CD14-positive monocyte (primary cell): ENCODE measurements around the gene DIAPH1. TPM values are rescaled to one million over a fixed set of nuclear protein-coding genes. Genes with fewer than 3 reads are reported as not detected.

Experiments
- DNase-seq, 3 donors: peaks; one replicate each; pipeline ENCODE4 v3.0.0-alpha.2; 2011 to 2022
- H2AFZ ChIP-seq: 2 replicates; pipeline ENCODE4 v1.6.0; 2012; ENCODE audit warnings: mild to moderate bottlenecking, low read depth, low read length, inconsistent platforms; ENCODE audit not compliant: insufficient read depth, poor library complexity, severe bottlenecking
- H3K27ac ChIP-seq, 2 donors: 1 replicate in 1 of 2; 2 replicates in 1 of 2; pipeline ENCODE4 v1.5.1; 2012 to 2013; ENCODE audit warnings: low read length in 2 of 2, control low read depth in 1 of 2, inconsistent platforms in 1 of 2, low read depth in 1 of 2, mild to moderate bottlenecking in 1 of 2
- H3K27me3 ChIP-seq, 2 donors: one replicate each; pipeline versions ENCODE4 v1.6.0 to v1.6.1; 2011 to 2013; ENCODE audit warnings: low read length in 2 of 2; ENCODE audit not compliant: control insufficient read depth in 2 of 2, insufficient read depth in 2 of 2
- H3K36me3 ChIP-seq, 2 donors: replicated peaks in 1 of 2; 1 replicate in 1 of 2; 2 replicates in 1 of 2; pipeline versions ENCODE4 v1.5.1 to v1.6.1; 2012 to 2013; ENCODE audit warnings: low read length in 2 of 2, control low read depth in 1 of 2, inconsistent platforms in 1 of 2, mild to moderate bottlenecking in 1 of 2; ENCODE audit not compliant: insufficient read depth in 2 of 2, control insufficient read depth in 1 of 2
- H3K4me1 ChIP-seq, 2 donors: 1 replicate in 1 of 2; 2 replicates in 1 of 2; pipeline versions ENCODE4 v1.5.1 to v1.6.1; 2012 to 2013; ENCODE audit warnings: low read length in 2 of 2, control low read depth in 1 of 2, inconsistent platforms in 1 of 2, mild to moderate bottlenecking in 1 of 2, moderate library complexity in 1 of 2; ENCODE audit not compliant: insufficient read depth in 2 of 2, control insufficient read depth in 1 of 2
- H3K4me2 ChIP-seq: replicated peaks from 2 replicates; pipeline ENCODE3; 2012; ENCODE audit warnings: low read length, moderate library complexity, mild to moderate bottlenecking; ENCODE audit not compliant: poor library complexity, severe bottlenecking; ENCODE audit errors: extremely low read depth
- H3K4me3 ChIP-seq, 3 experiments: fragments of 200-600 bp in 1 of 3; sonication (generic) in 1 of 3; replicated peaks in 1 of 3; 1 replicate in 2 of 3; 2 replicates in 1 of 3; pipeline ENCODE4 v1.5.1; 2011 to 2013; ENCODE audit warnings: low read length in 3 of 3, mild to moderate bottlenecking in 3 of 3, control low read depth in 2 of 3, low read depth in 2 of 3, inconsistent platforms in 1 of 3, moderate library complexity in 1 of 3
- H3K79me2 ChIP-seq: 2 replicates; pipeline ENCODE4 v1.6.0; 2012; ENCODE audit warnings: mild to moderate bottlenecking, control low read depth, inconsistent platforms, low read length, moderate library complexity; ENCODE audit not compliant: insufficient read depth
- H3K9ac ChIP-seq: 2 replicates; pipeline ENCODE4 v1.6.0; 2017; ENCODE audit warnings: low read length, mild to moderate bottlenecking; ENCODE audit not compliant: insufficient read depth, poor library complexity, severe bottlenecking
- H3K9me3 ChIP-seq, 2 donors: replicated peaks in 1 of 2; 1 replicate in 1 of 2; 2 replicates in 1 of 2; pipeline versions ENCODE4 v1.5.1 to v1.6.1; 2012 to 2013; ENCODE audit warnings: low read length in 2 of 2, control low read depth in 1 of 2; ENCODE audit not compliant: control insufficient read depth in 1 of 2, insufficient read depth in 1 of 2
- H4K20me1 ChIP-seq: 2 replicates; pipeline ENCODE4 v1.6.0; 2012; ENCODE audit warnings: mild to moderate bottlenecking, low read length, control low read depth, moderate library complexity; ENCODE audit not compliant: insufficient read depth
- H3K27ac Mint-ChIP-seq, 7 donors: one replicate each; pipeline ENCODE4 v1.8.0; 2020; ENCODE audit warnings: mild to moderate bottlenecking in 7 of 7, mixed read lengths in 7 of 7, moderate library complexity in 6 of 7, inconsistent platforms in 2 of 7
- H3K27me3 Mint-ChIP-seq, 3 donors: one replicate each; pipeline ENCODE4 v1.8.0; 2021 to 2022; ENCODE audit warnings: low read depth in 3 of 3, mild to moderate bottlenecking in 3 of 3, mixed read lengths in 3 of 3, moderate library complexity in 3 of 3, inconsistent platforms in 1 of 3
- H3K36me3 Mint-ChIP-seq, 2 donors: one replicate each; pipeline ENCODE4 v1.8.0; 2020; ENCODE audit warnings: mixed read lengths in 2 of 2, inconsistent platforms in 1 of 2, mild to moderate bottlenecking in 1 of 2
- H3K4me1 Mint-ChIP-seq: one replicate; pipeline ENCODE4 v1.8.0; 2020; ENCODE audit warnings: mild to moderate bottlenecking, mixed read lengths
- H3K4me3 Mint-ChIP-seq, 2 donors: one replicate each; pipeline ENCODE4 v1.8.0; 2020; ENCODE audit warnings: mild to moderate bottlenecking in 2 of 2, mixed read lengths in 2 of 2, moderate library complexity in 1 of 2
- H3K9me3 Mint-ChIP-seq, 7 donors: one replicate each; pipeline ENCODE4 v1.8.0; 2020 to 2022; ENCODE audit warnings: mixed read lengths in 7 of 7, mild to moderate bottlenecking in 6 of 7, moderate library complexity in 6 of 7, inconsistent platforms in 2 of 7
- WGBS: methylation state at CpG from one replicate; pipeline ENCODE4 v1.1.5; 2013; ENCODE audit warnings: missing lambda C conversion rate; ENCODE audit not compliant: insufficient coverage; 5-methylcytosine and 5-hydroxymethylcytosine counted together
- intact Hi-C, 2 donors: fragments of 100-400 bp; cut with micrococcal nuclease; formaldehyde crosslinking; loops; one replicate each; pipeline versions ENCODE4 v1.15.0 to v1.15.1; 2023
- polyA plus RNA-seq, 3 donors: library from polyadenylated mRNA; depleted of rRNA in 1 of 3; unstranded in 2 of 3; stranded (reverse) in 1 of 3; fragments of 300-500 nt in 2 of 3; fragments of >200 nt in 1 of 3; fragmentation: Illumina TruSeq in 2 of 3; gene quantifications; 1 replicate in 2 of 3; 2 replicates in 1 of 3; pipeline ENCODE4 v1.2.3, GENCODE V29; 2012 to 2021
- TF ChIP-seq, protein P1 (sequence below): fragments of 200-600 bp; IDR thresholded peaks from one replicate; pipeline ENCODE4 v1.8.0; 2022; ENCODE audit warnings: antibody characterized with exemption, mild to moderate bottlenecking

Gene DIAPH1
- polyA plus RNA-seq, 3 donors: 60.2 to 140 (median 98.6) TPM

DNA sequence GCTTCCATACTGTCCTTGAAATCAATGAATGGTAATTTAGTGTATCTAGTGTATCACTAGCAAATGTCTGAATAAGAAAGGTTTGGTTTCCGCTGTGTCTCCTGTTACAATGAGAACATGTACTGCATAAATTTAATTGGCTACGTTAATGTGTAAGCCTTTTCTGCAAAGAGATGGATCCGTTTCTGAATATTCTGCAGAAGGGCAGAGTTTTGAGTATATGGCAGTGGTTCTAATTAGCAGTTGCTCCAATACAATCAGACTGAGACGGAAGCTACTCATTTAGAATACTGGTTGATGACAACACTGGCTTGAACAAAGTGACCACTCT is 134.5 kb downstream of the DIAPH1 start:
- H3K27me3 ChIP-seq: peaks cover 40 to 82% of the 10 kb centered on the region in 2 donors
- Mint-ChIP-seq H3K9me3 (peaks cover 0 to 13% (median 8%) of the 10 kb centered on the region in 7 donors), H3K4me3 (peak overlapping the region in 1 of 2 donors; percentile 76), H3K27me3 (peaks cover 51 to 74% (median 69%) of the 10 kb centered on the region in 3 donors), H3K36me3 (no peaks in the 10 kb centered on the region), H3K4me1 (peaks cover 12% of the 10 kb centered on the region), H3K27ac (no peak overlapping the region)
- no peak for DNase-seq
- no peak overlapping the region for H3K9ac ChIP-seq
- H3K36me3 ChIP-seq: no peaks in the 10 kb centered on the region
- peaks cover 0 to 15% of the 10 kb centered on the region in 2 donors for H3K9me3 ChIP-seq
- no peak overlapping the region for H3K4me3 ChIP-seq
- no peaks in the 10 kb centered on the region for H4K20me1 ChIP-seq
- no peak overlapping the region for H3K27ac ChIP-seq
- H3K4me1 ChIP-seq: no peaks in the 10 kb centered on the region
- TF ChIP-seq, protein P1, sequence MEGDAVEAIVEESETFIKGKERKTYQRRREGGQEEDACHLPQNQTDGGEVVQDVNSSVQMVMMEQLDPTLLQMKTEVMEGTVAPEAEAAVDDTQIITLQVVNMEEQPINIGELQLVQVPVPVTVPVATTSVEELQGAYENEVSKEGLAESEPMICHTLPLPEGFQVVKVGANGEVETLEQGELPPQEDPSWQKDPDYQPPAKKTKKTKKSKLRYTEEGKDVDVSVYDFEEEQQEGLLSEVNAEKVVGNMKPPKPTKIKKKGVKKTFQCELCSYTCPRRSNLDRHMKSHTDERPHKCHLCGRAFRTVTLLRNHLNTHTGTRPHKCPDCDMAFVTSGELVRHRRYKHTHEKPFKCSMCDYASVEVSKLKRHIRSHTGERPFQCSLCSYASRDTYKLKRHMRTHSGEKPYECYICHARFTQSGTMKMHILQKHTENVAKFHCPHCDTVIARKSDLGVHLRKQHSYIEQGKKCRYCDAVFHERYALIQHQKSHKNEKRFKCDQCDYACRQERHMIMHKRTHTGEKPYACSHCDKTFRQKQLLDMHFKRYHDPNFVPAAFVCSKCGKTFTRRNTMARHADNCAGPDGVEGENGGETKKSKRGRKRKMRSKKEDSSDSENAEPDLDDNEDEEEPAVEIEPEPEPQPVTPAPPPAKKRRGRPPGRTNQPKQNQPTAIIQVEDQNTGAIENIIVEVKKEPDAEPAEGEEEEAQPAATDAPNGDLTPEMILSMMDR: no peak
- no peak overlapping the region for H2AFZ ChIP-seq
- WGBS: 24% methylated on average over 2 of the region's 4 CpGs
- intact Hi-C loops: no loop called here
- H3K79me2 ChIP-seq: no peaks in the 10 kb centered on the region
- no peak overlapping the region for H3K4me2 ChIP-seq

GRCh38 chr5:141483902-141484301 is 134.9 kb downstream of the DIAPH1 start:
- intact Hi-C loops: no loop called here
- Histone ChIP-seq H3K27me3 (peaks cover 42 to 83% of the 10 kb centered on the region in 2 donors), H3K79me2 (no peaks in the 10 kb centered on the region), H2AFZ (no peak overlapping the region), H3K9me3 (peaks cover 0 to 15% of the 10 kb centered on the region in 2 donors), H3K4me3 (no peak overlapping the region), H3K4me2 (no peak overlapping the region), H4K20me1 (no peaks in the 10 kb centered on the region), H3K4me1 (no peaks in the 10 kb centered on the region), H3K9ac (no peak overlapping the region), H3K36me3 (no peaks in the 10 kb centered on the region), H3K27ac (no peak overlapping the region)
- peaks cover 0 to 15% (median 8%) of the 10 kb centered on the region in 7 donors for H3K9me3 Mint-ChIP-seq
- no peaks in the 10 kb centered on the region for H3K36me3 Mint-ChIP-seq
- H3K27ac Mint-ChIP-seq: no peak overlapping the region
- 40% methylated on average over 2 of the region's 3 CpGs for WGBS
- TF ChIP-seq, protein P1: no peak
- H3K4me3 Mint-ChIP-seq: peak overlapping the region in 1 of 2 donors; percentile 76
- DNase-seq: no peak
- peaks cover 49 to 71% (median 70%) of the 10 kb centered on the region in 3 donors for H3K27me3 Mint-ChIP-seq
- H3K4me1 Mint-ChIP-seq: peaks cover 12% of the 10 kb centered on the region
